ENCODE results near the gene PPM1B. TPM values are rescaled to one million over a fixed set of nuclear protein-coding genes. Genes with fewer than 3 reads are reported as not detected.
"Not testable (repeated sequence)": the region's sequence is repeated elsewhere in the genome, so short reads cannot be mapped to it uniquely, and the experiment has no call there.

The PPM1B gene
- total RNA-seq, 1 experiment from 2014 or later = 52.9 TPM

DNA sequence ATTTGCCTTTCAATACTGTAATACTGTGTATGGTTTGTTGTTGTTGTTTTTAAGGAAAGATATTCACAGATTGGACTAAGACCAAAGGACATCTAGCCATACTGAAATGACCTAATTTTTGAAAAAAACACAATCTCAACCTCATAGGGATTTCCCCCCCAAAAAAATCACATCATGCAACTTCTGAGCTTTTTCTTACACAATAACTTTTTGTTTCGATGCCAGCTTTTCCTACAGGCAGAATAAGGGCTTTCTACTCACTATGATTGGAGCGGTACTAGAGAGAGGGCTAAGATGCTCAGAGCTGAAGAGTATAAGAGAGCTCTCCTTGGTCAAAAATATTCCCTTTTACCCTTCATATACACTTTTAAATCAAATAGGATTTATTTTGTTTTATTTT is 74.2 kb downstream of the PPM1B start:
- Histone ChIP-seq H3K4me3 (no peak overlapping the region), H3K27ac (no peak overlapping the region)
- peak in 1 of 2 experiments; percentile 34 for DNase-seq

DNA sequence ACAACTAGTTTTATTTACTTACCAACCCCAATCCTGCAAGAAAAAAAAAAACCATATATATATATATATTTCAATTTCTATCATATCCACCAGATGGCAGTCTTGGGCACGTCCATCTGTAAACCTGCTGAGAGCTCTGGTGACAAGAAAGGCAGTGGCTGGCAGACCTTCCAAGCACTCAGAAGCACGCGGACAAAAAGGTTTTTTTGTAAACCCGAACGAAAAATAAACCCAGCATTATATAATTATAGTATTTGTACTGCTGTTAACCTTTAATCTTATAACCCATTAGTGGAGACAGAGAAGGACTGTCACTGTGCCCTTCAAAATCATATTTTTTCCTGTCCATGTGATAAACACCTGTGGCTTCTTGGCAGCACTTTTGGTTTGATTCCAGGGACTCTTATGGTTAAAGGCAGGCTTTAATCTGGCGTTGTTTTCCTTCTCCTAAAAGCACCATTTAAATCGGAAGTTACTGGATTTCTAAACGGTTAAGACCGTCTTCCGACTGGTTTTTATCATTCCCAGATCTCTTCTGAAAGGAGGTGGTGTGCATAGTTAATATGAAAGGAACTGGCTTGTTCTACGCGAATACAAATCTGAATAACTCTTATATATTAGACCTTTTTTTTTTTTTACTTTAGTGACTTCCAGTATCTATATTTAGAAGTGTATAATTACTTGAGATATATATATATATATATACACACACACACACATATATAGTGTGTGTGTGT is 75.6 kb downstream of the PPM1B start:
- Histone ChIP-seq H3K27ac (no peak overlapping the region), H3K27me3 (no peaks in the 10 kb centered on the region), H3K36me3 (no peaks in the 10 kb centered on the region), H3K9me3 (replicated peaks) (no peaks in the 10 kb centered on the region), H3K4me1 (no peaks in the 10 kb centered on the region), H3K4me3 (peak overlapping the region; percentile 35)
- DNase-seq = peak; percentile 69 to 91

More for the DNA sequence above, 74.2 kb downstream of the PPM1B start:
- no peaks in the 10 kb centered on the region for H3K9me3 ChIP-seq (replicated peaks)
- no peaks in the 10 kb centered on the region for H3K4me1 ChIP-seq
- H3K36me3 ChIP-seq = no peaks in the 10 kb centered on the region
- no peaks in the 10 kb centered on the region for H3K27me3 ChIP-seq

DNA sequence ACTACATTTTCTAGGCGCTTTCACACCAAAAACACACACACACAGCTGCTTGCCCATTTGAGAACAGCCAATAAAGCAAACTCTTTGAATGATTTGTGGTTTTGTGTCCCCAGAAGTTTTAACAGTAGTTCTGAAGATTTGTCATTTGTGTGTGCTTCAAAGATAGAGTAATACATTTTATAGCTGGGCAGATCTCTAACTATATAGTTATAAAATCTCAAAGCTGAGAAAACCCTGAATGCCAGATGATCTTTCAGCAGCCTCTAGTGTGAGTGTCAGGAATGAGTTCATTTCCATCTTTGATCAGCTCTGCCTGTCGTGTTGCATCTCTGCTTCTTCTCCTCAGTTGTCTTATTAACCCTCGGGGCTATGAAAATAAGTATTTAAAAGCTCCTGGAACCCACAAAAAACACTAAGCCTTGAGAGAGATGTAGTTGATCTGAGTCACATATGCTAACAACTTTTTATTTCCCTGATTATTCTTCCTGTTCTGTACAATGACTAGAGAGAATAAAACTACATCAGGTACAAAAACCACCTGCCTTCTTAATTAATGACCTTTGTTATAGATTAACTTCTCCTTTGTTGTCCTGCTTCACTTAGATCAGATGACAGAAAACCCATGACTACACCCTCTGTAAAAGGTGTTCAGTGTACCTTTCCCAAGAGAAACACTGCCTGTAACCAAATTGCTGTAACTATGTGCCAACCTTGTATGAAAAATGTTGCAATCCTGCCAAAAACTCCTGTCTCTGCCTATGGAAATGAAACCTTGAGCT is 76.6 kb downstream of the PPM1B start:
- Histone ChIP-seq H3K4me3 (no peak overlapping the region), H3K4me1 (no peaks in the 10 kb centered on the region), H3K9me3 (replicated peaks) (no peaks in the 10 kb centered on the region), H3K27me3 (no peaks in the 10 kb centered on the region), H3K27ac (no peak overlapping the region), H3K36me3 (no peaks in the 10 kb centered on the region)
- DNase-seq = no peak

DNA sequence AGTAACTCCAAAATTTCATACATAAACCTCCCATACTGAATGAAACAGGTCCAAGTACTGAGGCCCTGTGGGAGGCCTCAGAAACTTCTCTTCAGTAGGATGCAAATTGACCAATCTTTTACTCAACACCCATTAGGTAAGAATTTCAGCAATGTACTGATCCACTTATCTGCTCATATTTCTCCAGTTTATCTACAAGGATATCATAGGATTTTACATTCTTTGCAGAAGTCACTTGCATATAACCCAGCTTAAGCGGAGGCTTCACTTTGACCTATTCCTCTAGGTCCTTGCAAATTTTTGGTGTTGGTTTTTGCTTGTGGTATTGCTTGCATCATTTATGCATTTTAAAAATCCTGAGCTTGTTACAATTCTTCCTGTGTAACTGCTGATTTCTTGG is 77.8 kb downstream of the PPM1B start:
- no peaks in the 10 kb centered on the region for H3K27me3 ChIP-seq
- no peak for DNase-seq
- H3K27ac ChIP-seq = no peak overlapping the region
- no peaks in the 10 kb centered on the region for H3K4me1 ChIP-seq
- no peaks in the 10 kb centered on the region for H3K36me3 ChIP-seq
- no peak overlapping the region for H3K4me3 ChIP-seq
- no peaks in the 10 kb centered on the region for H3K9me3 ChIP-seq (replicated peaks)

DNA sequence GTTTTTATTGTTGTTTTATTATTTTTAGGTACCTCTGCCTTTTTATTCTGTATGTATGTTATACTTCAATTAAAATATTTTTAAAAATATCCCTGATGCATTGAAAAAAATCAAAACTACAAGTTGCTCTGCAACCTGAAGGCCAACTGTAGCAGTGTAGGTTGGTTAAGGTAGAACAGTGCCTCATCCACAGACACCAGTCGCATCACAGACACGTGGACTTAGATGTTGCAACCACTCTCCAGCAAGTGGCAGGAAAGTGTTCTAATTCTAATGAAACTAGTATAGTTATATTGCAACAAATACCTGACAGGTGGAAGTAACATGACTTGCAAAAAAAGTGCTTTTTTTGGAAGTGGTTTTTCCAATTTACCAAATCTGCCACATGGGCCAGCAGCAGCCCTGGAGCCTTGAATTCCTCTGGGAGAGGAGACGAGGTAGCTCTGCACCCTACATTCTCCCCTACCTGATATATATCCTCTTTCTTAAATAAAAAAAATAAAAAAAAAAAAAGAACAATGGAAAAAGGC is 78.2 kb downstream of the PPM1B start:
- H3K27me3 ChIP-seq = no peaks in the 10 kb centered on the region
- no peak overlapping the region for H3K27ac ChIP-seq
- DNase-seq = no peak
- H3K4me1 ChIP-seq = no peaks in the 10 kb centered on the region
- H3K9me3 ChIP-seq (replicated peaks) = no peaks in the 10 kb centered on the region
- no peak overlapping the region for H3K4me3 ChIP-seq
- H3K36me3 ChIP-seq = no peaks in the 10 kb centered on the region

DNA sequence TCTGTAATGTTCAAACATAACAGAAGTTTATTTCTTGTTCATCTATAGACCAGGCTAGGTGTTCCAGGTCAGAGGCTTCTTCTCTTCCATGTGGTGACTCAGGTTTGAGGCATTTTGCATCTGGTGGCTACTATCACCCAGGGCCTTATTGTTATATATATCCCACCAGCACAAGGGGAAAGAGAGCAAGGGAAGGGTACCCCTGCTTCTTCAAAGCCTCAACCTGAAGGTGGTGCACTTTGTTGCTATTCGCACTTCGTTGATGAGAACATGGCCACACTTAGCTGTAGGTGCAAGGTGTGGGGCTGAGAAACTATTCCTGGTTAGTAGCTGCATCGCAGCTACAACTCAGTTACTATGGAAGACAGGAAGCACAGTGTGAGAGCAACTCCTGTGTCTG is 79.2 kb downstream of the PPM1B start:
- no peaks in the 10 kb centered on the region for H3K36me3 ChIP-seq
- no peak for DNase-seq
- H3K27me3 ChIP-seq = no peaks in the 10 kb centered on the region
- peaks cover 2% of the 10 kb centered on the region; the same call in 1 of the 2 replicates for H3K9me3 ChIP-seq (replicated peaks)
- H3K4me3 ChIP-seq = no peak overlapping the region
- H3K4me1 ChIP-seq = no peaks in the 10 kb centered on the region
- no peak overlapping the region for H3K27ac ChIP-seq

- H3K4me1 ChIP-seq; H3K27ac ChIP-seq; H3K36me3 ChIP-seq; H3K27me3 ChIP-seq; H3K9me3 ChIP-seq (replicated peaks); DNase-seq; H3K4me3 ChIP-seq: not testable (repeated sequence)
Observed at GRCh38 chr2:44249269-44249668, 80.6 kb downstream of the PPM1B start.

GRCh38 chr2:44250376-44250775 is 81.7 kb downstream of the PPM1B start:
- Histone ChIP-seq H3K4me1 (no peaks in the 10 kb centered on the region), H3K27ac (no peak overlapping the region), H3K4me3 (no peak overlapping the region), H3K36me3 (no peaks in the 10 kb centered on the region), H3K9me3 (replicated peaks) (peaks cover 2% of the 10 kb centered on the region), H3K27me3 (no peaks in the 10 kb centered on the region)
- no peak for DNase-seq

GRCh38 chr2:44254023-44254422 is 85.3 kb downstream of the PPM1B start:
- Histone ChIP-seq H3K36me3 (no peaks in the 10 kb centered on the region), H3K27me3 (no peaks in the 10 kb centered on the region)

DNA sequence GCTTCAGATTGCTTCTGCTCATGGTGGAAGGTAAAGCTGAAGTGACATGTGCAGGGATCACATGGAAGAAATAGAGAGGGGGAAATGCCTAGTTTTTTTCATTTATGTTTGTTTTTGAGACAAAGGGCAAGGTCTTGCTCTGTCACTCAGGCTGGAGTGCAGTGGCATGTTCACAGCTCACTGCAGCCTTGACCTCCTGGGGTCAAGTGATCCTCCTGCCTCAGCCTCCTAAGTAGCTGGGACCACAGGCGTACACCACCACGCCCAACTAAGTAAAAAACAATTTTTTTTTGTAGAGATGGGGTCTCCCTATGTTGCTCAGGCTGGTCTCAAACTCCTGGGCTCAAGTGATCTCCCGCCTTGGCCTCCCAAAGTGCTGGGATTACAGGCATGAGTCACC is 87.0 kb downstream of the PPM1B start:
- H3K9me3 ChIP-seq (replicated peaks); H3K27ac ChIP-seq; H3K27me3 ChIP-seq; DNase-seq; H3K36me3 ChIP-seq; H3K4me3 ChIP-seq; H3K4me1 ChIP-seq: not testable (repeated sequence)

More at GRCh38 chr2:44254023-44254422, 85.3 kb downstream of the PPM1B start:
- H3K4me1 ChIP-seq = no peaks in the 10 kb centered on the region
- no peak overlapping the region for H3K27ac ChIP-seq
- no peak for DNase-seq
- H3K9me3 ChIP-seq (replicated peaks) = peaks cover 2% of the 10 kb centered on the region
- no peak overlapping the region for H3K4me3 ChIP-seq

- H3K4me3 ChIP-seq; H3K4me1 ChIP-seq; DNase-seq; H3K27ac ChIP-seq; H3K9me3 ChIP-seq (replicated peaks); H3K27me3 ChIP-seq; H3K36me3 ChIP-seq: not testable (repeated sequence)
Observed at GRCh38 chr2:44257802-44258201, 89.1 kb downstream of the PPM1B start.

DNA sequence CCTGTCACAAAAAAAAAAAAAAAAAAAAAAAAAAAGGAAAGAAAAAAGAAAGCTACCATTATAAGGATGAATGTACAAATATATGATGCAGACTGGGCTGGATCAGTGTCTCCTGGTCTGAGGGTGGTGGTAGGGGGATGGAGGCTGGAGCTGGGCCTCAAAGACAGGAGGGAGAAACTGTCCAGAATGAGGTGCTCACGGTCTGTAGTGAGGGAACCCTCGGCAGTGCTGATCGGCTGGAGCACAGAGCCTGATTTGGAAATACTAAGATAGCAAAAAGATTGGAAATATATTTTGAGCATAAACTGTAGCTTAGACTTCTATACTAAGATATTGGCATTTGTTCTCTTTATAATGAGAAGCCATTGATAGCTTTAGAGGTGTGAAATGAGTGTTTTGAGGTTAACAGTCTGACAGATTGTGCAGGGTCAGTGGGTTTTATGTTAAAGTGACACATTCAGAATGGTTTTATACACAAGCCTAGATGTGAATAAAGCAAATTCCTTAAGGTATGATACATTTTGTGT is 98.7 kb downstream of the PPM1B start:
- H3K4me3 ChIP-seq = peak overlapping the region; percentile 24
- H3K27me3 ChIP-seq = no peaks in the 10 kb centered on the region
- H3K4me1 ChIP-seq = peaks cover 18% of the 10 kb centered on the region
- peak overlapping the region; percentile 96 for H3K27ac ChIP-seq
- peak; percentile 38 to 56 for DNase-seq
- H3K36me3 ChIP-seq = no peaks in the 10 kb centered on the region
- H3K9me3 ChIP-seq (replicated peaks) = no peaks in the 10 kb centered on the region

DNA sequence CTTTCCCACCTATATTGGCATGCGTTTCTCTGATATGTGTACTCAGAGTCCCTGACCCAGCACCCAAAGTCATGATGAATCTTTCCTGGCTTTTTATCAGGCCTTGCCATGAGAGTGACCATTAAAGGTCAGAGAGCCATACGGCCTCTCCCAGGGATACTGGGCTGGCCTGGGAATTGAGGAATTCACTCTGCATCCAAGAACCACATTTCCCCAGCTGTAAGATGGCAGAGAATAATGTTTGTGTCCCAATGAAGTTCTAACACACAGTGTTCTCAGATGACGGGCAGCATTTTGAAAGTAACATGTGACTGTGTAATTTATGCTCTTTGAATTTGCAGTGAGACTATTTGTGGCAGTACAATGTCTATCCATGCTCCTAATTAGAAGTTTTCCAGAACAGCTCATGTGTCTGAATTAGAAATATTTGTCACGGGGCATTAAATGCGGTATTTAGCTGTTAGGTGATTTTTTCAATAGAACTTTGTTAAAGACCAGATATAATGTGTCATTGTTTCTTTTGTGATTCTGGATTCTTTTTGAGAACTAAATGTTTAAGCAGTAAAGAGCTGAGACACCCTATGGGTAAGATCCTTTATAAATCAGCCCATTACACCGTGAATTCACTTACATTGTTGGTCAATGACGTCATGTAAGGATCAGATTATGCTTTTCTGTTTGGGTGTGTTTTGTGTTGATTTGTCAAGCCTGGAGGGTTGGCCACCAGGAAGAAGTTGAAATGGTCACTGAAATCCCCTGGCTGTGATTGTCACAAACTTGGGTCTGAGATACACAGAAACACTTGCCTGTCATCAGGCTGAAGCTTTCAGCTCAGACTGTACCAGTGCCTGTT is 99.3 kb downstream of the PPM1B start:
- H3K27ac ChIP-seq = peak overlapping the region; percentile 96
- no peaks in the 10 kb centered on the region for H3K9me3 ChIP-seq (replicated peaks)
- H3K36me3 ChIP-seq = no peaks in the 10 kb centered on the region
- H3K4me3 ChIP-seq = peak overlapping the region; percentile 24
- peak; percentile 68 to 95 for DNase-seq
- peaks cover 18% of the 10 kb centered on the region for H3K4me1 ChIP-seq
- no peaks in the 10 kb centered on the region for H3K27me3 ChIP-seq

DNA sequence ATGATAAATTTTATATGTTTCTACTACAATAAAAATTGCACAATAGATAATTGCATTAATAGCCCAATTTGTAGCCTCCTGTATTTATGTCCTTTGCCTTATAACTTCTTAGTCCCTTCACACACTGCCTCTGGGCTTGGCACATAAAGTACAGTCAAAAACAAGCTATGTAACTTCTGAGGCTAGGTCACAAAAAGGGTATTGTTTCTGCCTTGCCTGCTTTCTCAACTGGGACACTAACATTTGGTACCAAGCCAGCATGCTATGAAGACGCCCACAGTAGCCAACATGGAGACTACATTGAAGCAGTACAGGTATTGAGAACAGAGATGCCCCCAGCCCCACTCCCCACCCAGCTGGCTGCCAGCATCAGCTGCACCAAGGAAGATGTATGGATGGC is 101.2 kb downstream of the PPM1B start:
- DNase-seq = peak in 1 of 2 experiments; percentile 43
- Histone ChIP-seq H3K36me3 (no peaks in the 10 kb centered on the region), H3K4me3 (no peak overlapping the region), H3K4me1 (peaks cover 18% of the 10 kb centered on the region), H3K9me3 (replicated peaks) (no peaks in the 10 kb centered on the region), H3K27ac (no peak overlapping the region), H3K27me3 (no peaks in the 10 kb centered on the region)

Data from SJCRH30 (cell line).